Fibroblast of peridontal ligament (primary cell): ENCODE data around the gene SUFU.
"Not testable (repeated sequence)": the region's sequence is repeated elsewhere in the genome, so short reads cannot be mapped to it uniquely, and the experiment has no call there.

Source experiments
- DNase-seq: peaks from one replicate; pipeline ENCODE4 v3.0.0-alpha.2; 2010; ENCODE audit errors: extremely low read depth

The SUFU gene

GRCh38 chr10:102514487-102515311 lies 10.9 kb downstream of the SUFU start:
- no peak for DNase-seq

DNA sequence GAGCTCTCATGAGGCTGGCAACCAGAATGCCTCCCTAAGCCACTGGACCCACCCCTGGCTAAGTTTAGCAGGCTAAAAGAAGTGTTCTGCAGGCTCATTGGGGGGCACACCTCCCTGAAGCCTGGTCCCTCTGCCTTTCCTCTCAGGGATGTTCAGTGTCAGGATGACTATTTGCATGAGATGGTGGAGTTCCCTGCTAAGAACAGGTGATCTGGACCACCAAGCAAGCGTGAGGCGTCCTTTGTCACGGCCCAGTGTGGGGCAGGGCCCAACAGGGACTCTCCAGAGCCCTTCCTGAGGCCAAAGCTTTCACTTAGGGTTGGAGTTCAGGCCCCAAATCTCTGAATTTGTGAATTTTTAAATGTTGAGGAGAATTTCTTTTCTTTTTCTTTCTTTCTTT lies 12.0 kb downstream of the SUFU start:
- no peak for DNase-seq

DNA sequence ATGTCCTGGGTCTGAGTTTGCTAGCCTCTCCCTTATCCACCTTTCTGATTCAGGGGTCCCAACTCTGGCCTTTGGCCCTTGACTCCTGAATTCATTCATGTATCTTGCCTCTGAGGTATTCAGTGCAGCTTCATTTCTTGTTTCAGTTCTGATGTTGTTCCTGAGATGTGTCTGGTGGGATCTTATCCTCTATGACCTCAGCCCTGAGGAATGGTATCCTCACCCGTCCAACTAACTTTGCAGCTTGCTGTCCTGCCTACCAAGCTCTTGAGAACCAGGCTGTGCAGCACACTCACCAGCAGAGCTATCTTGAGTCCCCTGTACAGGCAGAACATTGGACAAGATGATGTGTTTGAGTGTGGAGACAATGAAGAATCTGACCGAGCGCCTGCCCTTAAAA lies 13.8 kb downstream of the SUFU start:
- peak; percentile 49 for DNase-seq

GRCh38 chr10:102519246-102519825 lies 15.6 kb downstream of the SUFU start:
- peak; percentile 48 for DNase-seq

GRCh38 chr10:102522874-102523249 lies 19.1 kb downstream of the SUFU start:
- no peak for DNase-seq

- DNase-seq, result peak; percentile 91
Observed at GRCh38 chr10:102523250-102524029, 19.7 kb downstream of the SUFU start.

DNA sequence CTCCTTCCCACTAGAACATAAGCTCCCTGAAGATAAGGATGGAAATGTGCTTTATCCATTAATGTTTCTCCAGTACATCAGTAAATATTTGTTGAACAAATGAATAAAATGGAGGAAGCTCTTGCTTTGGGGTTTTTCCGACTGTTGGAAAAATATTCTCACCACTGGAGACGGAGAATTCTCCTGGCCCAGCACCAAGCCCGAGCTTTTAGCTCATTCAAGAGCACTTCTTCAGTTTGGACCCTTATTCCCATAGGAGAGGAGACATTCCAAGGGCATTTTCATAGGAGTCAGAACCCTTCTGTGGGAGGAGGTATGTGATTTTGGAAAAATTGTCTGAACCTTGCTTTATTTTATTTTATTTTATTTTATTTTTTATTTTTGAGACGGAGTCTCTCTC lies 21.0 kb downstream of the SUFU start:
- no peak for DNase-seq

DNA sequence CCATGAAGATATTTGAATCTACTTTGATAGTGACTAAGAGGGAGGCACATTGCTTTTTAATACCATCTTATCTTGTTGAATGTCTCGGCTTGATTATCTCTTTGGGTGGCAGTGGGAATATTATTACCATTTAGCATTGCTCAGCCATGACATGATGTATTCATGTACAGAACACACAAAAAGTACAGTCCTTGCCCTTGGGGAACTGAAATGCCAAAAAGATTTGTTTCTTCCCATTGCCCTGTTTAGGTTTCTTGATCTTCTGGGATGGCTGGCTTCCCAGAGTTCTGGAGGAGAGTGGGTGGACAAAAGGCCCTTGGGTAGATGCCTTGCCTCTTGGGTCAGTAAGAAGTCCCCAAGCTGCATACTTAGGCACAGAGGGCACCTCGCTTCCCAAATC lies 23.8 kb downstream of the SUFU start:
- DNase-seq, result peak; percentile 8

DNA sequence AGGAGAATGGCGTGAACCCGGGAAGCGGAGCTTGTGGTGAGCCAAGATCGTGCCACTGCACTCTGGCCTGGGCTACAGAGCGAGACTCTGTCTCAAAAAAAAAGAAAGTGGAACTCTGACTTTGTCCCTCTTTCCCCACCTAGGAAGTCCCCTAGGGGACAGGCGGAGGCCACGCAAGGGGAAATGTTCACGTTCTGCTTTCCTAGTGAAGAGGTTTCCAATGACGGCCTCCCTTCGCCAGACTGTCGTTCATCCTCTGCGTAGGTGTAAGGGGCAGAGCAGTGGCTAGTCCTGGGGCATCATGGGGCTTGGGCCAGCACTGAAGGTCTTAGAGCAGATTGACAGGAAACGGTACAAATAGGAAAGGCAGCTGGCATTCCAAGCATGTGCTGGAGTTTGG lies 30.6 kb downstream of the SUFU start:
- DNase-seq, result no peak

- not testable (repeated sequence) for DNase-seq
Observed at GRCh38 chr10:102534966-102535365, 31.2 kb downstream of the SUFU start.

GRCh38 chr10:102535481-102536147 lies 31.8 kb downstream of the SUFU start:
- no peak for DNase-seq

DNA sequence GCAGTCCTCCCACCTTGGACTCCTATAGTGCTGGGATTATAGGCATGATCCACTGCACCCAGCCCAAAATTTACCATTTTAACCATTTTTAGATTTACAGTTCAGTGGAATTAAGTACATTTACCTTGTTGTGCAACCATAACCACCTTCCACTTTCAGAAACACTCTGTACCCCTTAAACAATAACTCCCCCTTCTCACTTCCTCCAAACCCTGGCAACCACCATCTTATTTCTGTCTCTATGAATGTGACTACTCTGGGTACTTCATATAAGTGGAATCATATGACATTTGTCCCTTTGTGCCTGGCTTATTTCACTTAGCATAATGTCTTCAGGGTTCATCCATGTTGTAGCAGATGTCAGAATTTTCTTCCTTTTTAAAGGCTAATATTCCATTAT lies 33.6 kb downstream of the SUFU start:
- DNase-seq, result no peak

- no peak for DNase-seq
Observed at GRCh38 chr10:102537948-102538347, 34.2 kb downstream of the SUFU start.

DNA sequence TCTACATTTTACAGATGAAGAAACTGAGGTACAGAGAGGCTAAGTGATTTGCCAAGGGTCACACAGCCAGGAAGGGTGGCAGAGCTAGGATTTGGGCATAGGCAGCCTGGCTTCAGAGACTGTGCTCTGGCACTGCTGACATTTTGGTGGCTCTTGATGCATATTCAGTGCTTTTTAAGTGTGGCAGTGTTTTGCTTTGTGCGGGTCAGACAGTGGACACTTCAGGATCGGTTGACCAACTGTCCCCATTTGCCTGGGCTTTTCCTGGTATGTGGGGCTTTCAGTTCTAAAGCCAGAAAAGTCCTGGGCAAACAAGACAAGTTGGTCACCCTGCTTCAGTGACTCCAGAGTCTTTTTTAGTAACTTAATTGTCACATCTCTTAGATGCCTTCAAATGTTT lies 35.0 kb downstream of the SUFU start:
- no peak for DNase-seq

- peak; percentile 27 for DNase-seq
Observed at GRCh38 chr10:102540023-102540422, 36.3 kb downstream of the SUFU start.

DNA sequence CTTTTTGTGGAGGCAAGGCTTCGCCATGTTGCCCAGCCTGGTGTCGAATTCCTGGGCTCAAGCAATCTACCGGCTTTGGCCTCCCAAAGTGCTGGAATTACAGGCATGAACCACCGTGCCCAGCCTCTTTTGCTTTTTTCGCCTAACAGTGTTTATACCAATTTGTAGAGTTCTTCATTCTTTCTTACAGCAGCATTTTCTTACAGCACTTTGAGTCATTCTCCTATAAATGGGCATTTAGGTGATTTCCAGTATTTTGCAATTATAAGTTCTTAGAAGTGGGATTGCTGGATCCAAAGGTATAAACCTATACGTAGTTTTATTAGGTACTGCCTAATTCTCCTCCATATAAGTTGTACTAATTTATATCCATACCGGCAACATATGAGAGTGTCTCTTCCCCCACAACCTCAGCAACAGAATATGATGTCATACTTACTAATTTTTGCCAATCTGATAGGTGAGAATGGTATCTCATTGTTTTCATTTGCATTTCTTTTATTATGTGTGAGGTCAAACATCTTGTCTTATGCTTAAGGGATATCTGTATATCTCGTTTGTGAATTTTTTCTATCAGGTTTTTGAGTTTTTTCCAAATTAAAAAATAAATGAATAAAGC lies 39.1 kb downstream of the SUFU start:
- DNase-seq, result peak; percentile 69

DNA sequence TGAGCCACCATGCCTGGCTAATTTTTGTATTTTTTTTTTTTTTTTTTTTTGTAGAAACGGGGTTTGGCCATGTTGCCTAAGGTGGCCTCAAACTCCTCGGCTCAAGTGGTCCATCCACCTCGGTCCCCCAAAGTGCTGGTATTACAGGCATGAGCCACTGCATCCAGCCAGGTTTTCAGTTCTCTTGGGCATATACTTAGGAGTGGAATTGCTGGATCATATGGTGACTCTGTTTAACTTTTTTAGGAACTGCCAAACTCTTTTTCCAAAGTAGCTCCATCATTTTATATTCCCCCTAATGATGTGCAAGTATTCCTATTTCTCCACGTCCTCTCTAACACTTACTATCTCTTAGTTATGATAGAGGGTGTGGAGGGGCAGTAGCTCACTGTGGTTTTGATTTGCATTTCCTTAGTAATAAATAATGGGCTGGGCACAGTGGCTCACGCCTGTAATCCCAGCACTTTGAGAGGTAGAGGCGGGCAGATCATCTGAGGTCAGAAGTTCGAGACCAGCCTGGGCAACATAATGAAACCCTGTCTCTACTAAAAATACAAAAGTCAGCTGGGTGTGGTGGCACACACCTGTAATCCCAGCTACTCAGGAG lies 41.6 kb downstream of the SUFU start:
- DNase-seq, result no peak

- no peak for DNase-seq
Observed at GRCh38 chr10:102545997-102546396, 42.2 kb downstream of the SUFU start.

DNA sequence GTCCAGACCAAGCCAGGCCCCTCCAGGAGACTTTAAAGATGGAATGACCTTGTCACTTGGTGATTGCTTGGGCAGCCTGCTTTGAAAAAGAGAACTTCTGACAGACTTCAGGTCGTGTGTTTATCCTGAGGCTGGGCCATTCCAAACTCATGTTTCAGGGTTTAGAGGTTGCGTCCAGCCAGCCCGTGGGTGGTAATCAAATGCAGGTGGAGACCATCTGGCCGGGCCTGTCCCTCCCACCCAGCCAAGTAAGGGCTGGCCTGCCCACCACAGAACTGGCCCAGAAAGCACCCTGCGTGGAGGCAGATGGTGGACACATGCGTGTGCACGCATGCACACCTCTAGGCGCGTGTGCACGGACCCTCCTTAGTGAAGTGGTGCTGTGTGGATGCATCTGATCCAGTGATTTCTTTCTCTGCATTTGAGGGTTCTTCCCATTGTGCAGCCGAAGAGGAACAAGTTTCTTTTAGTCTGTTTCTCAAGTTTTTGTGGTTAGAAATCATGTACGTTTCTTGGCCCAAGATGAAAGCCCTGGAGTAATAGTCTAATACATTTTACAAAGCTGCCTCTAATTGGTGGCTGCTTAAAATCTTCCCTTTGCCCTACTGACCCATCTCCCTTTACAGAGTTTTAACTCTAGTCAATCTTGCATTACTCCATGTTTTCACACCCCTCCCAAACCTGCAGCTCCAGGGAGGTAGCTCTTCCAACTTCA lies 43.0 kb downstream of the SUFU start:
- DNase-seq, result peak; percentile 77

- DNase-seq, result peak; percentile 55
Observed at GRCh38 chr10:102549549-102549948, 45.8 kb downstream of the SUFU start.
